ENCODE data around the gene LRRC8E.
A peak's percentile ranks its signal among the peaks of the same experiment; 100 is the strongest.
"Not testable (repeated sequence)": the region's sequence is repeated elsewhere in the genome, so short reads cannot be mapped to it uniquely, and the experiment has no call there.

Gene LRRC8E

GRCh38 chr19:7909471-7910067 is 21.3 kb downstream of the LRRC8E start:
- DNase-seq: no peak

DNA sequence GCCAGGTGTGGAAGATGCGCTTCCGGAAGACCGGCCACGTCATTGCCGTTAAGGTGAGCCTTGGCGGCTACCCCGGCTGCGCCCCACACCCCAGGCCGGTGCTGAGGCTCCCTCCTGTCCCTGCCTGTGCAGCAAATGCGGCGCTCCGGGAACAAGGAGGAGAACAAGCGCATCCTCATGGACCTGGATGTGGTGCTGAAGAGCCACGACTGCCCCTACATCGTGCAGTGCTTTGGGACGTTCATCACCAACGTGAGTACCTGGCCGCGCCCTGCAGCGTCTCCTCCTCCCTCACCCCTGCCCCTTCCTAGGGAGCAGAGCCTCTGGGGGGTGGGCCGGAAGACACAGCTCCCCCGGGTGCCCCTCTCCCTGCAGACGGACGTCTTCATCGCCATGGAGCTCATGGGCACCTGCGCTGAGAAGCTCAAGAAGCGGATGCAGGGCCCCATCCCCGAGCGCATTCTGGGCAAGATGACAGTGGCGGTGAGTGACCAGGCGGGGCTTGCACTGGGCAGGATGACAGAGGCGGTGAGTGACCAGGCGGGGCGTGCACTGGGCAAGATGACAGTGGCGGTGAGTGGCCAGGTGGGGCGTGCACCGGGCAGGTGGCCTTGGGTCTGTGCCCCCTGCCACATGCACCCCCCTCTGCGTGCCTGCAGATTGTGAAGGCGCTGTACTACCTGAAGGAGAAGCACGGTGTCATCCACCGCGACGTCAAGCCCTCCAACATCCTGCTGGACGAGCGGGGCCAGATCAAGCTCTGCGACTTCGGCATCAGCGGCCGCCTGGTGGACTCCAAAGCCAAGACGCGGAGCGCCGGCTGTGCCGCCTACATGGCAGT is 22.2 kb downstream of the LRRC8E start:
- no peak for DNase-seq

DNA sequence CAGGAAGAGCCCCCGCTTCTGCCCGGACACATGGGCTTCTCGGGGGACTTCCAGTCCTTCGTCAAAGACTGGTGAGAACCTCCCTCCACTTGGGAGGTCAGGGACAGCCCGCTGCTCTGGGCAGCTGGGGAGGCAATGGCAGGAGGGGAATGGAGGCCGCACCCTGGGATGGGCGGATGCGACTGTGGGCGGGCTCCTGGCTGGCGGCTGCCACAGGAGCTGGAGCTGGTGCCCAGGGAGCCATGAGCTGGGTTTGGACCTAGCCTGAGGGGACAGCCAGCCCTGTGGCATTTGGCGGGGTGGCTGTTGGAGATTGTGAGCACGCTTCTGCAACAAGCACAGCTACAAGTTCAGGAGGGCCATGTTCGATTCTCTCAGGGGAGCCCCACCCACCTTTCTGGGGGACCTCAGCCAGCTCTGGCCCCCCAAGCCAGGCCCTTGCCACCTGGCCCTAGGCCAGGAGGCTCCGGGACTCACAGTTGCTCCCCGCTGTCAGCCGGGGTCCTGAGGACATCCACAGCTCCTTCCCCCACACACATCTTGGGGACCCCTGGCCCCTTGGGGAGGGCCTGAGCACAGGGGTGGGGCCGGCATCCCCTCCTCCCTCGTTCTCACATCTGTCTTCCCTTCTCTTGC is 23.3 kb downstream of the LRRC8E start:
- DNase-seq: no peak

GRCh38 chr19:7912144-7912696 is 23.9 kb downstream of the LRRC8E start:
- DNase-seq: no peak

DNA sequence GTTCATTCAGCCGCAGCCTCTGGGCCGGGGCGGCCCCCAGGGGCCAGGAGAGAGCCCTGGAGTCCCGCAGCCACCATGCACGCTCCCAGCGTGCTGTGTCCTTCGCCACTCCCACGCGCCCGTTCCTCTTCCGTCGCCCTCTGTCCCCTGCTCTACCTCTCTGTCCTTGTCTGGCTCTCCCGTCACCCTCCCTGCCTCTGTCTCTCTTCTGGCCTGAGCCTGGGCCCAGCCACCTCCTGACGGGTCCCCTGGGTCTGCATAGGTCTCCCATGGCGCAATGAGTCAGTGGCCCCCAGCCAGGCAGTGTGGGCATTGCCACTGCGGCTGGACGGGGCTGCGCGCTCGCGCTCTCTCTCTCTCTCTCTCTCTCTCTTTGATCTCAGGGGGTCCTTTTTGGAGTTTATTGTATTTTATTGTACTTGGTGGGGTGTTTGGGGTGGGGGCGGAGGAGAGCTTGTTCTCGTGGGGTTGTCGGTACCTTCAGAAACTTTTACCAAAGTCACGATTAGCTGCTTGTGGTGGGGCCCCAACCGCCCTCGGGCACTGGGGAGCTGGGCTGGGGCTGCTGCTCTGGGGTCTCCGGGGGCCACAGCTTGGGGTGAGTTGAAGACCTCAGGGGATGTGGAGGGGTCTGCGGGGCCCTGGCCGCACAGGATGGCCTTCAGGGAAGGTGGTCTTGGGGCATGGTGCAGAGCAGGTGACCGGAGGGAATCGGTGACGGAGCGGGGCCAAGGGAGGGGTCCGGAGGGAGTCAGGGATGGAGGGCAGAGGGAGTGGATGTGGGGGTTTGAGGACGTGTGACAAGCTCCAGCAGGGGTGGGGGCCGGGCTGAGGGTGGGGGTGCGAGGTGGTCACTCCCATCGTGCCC is 24.6 kb downstream of the LRRC8E start:
- no peak for DNase-seq

GRCh38 chr19:7913652-7914051 is 25.3 kb downstream of the LRRC8E start:
- no peak for DNase-seq

- no peak for DNase-seq
These were observed 25.8 kb downstream of the LRRC8E start for GRCh38 chr19:7914099-7914498.

- DNase-seq: no peak
These were observed 26.3 kb downstream of the LRRC8E start, which contains the start of gene TGFBR3L for GRCh38 chr19:7914598-7915045. Gene TGFBR3L, plus strand, starts transcription at chr19:7914830.

- no peak for DNase-seq
These were observed 27.2 kb downstream of the LRRC8E start for GRCh38 chr19:7915250-7916102.

- DNase-seq: peak; percentile 43 to 72
These were observed 28.0 kb downstream of the LRRC8E start for GRCh38 chr19:7916103-7916954.

DNA sequence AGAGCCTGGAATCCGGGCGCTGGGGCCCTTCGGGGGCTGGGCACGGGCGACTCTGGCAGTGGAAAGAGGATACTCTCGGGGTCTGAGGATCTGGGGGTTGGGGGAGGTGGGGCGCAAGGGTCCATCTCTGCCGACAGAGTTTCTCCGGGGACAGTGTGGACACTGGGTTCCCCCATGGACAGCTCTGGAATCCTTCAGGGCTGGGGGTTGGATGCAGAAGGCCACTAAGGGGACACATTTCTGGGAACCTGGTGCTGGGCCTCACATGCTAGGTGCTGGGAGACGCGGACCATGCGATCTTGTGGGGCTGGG is 28.6 kb downstream of the LRRC8E start:
- no peak for DNase-seq

- DNase-seq: peak; percentile 36 to 59
These were observed 29.2 kb downstream of the LRRC8E start for GRCh38 chr19:7917267-7918061.

DNA sequence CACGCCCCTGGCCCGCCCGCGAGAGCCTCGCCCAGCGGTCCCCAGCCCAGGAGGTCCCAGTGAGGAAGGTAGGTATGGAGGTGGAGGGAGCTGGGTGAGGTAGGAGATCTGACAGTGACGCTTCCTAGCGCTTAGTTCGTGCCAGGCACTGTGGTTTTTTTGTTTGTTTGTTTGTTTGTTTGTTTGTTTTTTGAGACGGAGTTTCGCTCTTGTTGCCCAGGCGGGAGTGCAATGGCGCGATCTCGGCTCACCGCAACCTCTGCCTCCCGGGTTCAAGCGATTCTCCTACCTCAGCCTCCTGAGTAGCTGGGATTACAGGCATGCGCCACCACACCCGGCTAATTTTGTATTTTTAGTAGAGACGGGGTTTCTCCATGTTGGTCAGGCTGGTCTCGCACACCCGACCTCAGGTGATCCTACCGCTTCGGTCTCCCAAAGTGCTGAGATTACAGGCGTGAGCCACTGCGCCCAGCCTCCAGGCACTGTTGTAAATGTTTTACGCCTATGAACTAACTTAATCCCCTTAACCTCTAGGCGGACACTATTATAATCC is 29.8 kb downstream of the LRRC8E start:
- not testable (repeated sequence) for DNase-seq

DNA sequence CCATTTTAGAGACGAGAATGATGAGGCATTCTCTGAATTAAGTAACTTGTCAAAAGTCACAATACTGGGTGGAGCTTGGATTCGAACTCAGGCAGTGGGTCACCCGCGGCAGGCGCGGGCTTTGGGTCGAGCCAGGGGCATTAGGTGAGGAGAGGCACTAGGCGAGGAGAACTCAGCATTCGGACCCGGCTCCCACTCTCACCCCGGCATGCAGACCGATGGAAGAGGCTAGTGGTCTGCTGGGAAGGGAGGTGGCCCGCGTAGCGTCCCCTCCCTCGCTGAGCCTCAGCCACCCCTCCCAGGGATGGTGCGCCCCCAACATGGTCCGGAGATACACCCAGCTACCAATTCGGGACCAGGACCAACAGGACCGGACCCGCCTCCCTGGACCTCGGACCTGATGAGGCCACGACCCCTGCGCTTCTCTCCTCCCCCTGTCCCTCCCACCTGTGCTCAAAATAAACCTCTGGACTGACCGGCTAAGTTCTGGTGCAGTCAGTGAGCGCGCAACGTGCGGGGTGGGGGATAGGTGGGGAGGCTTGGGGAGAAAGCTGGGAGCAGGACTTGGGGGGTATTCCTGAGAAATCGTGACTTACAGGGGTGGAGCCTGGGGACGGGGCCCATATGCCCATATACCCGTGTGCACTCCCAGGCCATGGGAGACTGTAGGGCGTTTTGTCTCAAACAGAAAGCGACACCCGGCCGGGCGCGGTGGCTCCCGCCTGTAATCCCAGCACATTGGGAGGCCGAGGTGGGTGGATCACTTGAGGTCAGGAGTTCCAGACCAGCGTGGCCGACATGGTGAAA is 30.5 kb downstream of the LRRC8E start:
- DNase-seq: no peak

DNA sequence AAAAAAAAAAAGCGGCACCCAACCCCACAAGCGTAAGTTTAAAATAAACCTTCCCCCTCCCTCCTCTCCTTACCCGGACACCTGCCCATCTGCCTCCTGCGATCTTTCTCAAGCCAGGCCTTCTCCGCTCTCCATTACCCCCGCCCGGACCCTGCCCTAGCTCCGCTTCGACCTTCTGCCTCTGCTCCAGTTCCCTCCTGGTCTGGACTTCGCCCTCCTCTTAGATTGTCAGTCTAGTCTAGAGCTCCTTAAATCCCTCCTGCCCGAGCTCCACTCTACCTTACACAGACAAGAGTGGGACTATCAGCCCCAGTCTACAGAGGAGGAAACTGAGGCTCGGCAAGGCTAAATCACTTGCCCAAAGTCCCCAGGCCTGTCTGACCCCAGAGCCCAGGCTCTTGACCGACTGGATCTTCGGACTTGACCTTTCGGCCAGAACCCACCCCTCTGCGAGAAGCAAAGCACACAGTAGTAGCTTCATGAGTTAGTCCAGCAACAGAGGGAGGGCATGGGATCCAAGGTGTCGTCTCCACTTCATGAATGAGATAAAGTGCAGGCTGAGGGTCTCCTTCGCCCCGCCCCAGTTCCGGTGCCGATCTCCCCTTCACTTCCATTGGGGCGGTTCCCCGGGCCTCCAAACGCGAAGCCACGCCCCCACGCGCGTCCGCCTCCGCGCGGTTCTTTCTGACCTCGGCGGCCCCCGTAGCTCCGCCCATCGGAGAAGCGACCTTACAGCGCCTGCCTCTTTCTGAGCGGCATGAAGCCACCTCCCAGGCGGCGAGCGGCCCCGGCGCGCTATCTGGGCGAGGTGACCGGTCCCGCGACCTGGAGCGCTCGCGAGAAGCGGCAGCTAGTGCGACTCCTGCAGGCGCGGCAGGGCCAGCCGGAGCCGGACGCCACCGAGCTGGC is 31.6 kb downstream of the LRRC8E start, which contains the start of gene SNAPC2:
Gene SNAPC2 (plus strand): TSS at position 729 of the 909 bp plus-strand sequence. CDS start 29 bp downstream, at position 758.
- peak; percentile 89 to 94 for DNase-seq

GRCh38 chr19:7920519-7921301 is 32.4 kb downstream of the LRRC8E start:
- peak; percentile 96 to 97 for DNase-seq

Measured in inflammatory macrophage (primary cell).